Measurements from ENCODE around the gene SCNN1B. TPM values are rescaled to one million over a fixed set of nuclear protein-coding genes. Genes with fewer than 3 reads are reported as not detected.
"Not testable (repeated sequence)": the region's sequence is repeated elsewhere in the genome, so short reads cannot be mapped to it uniquely, and the experiment has no call there.

Gene SCNN1B
- total and polyA plus RNA-seq, 10 donors = 0.80 to 6.3 (median 2.9) TPM

GRCh38 chr16:23378256-23378655 lies 76.2 kb downstream of the SCNN1B start:
- TF ChIP-seq CTCF (IDR thresholded peaks at IDR 0.05 in 8 of 11, conservative IDR thresholded peaks at IDR 0.05 in 3 of 11) (no peak), POLR2AphosphoS5 (IDR thresholded peaks at IDR 0.05) (no peak), POLR2A (IDR thresholded peaks at IDR 0.05) (no peak)
- Histone ChIP-seq H3K4me3 (no peak overlapping the region), H3K27ac (no peak overlapping the region), H3K36me3 (no peaks in the 10 kb centered on the region), H3K27me3 (replicated peaks in 1 of 7) (peaks cover 0 to 11% (median 0%) of the 10 kb centered on the region in 7 donors), H3K4me1 (no peaks in the 10 kb centered on the region), H3K9me3 (no peaks in the 10 kb centered on the region)
- 72 to 86% (median 83%) methylated on average over 5 to 8 of the region's 8 CpGs for WGBS, 5 donors
- no peak for DNase-seq
- intact Hi-C loops (cut with DNase I; ENCODE audit: low total_unique reads) = no loop called here

- TF ChIP-seq POLR2A (IDR thresholded peaks at IDR 0.05) (no peak), CTCF (IDR thresholded peaks at IDR 0.05 in 8 of 11, conservative IDR thresholded peaks at IDR 0.05 in 3 of 11) (no peak), POLR2AphosphoS5 (IDR thresholded peaks at IDR 0.05) (no peak)
- Histone ChIP-seq H3K4me3 (no peak overlapping the region), H3K27me3 (replicated peaks in 1 of 7) (peaks cover 0 to 4% (median 0%) of the 10 kb centered on the region in 7 donors), H3K27ac (no peak overlapping the region), H3K36me3 (no peaks in the 10 kb centered on the region), H3K4me1 (no peaks in the 10 kb centered on the region), H3K9me3 (no peaks in the 10 kb centered on the region)
- 88 to 96% (median 93%) methylated on average over 5 of the region's 5 CpGs for WGBS, 5 donors
- intact Hi-C loops (cut with DNase I; ENCODE audit: low total_unique reads) = no loop called here
- no peak for DNase-seq
These were observed 76.8 kb downstream of the SCNN1B start for GRCh38 chr16:23378921-23379320.

- no peak overlapping the region for H3K4me3 ChIP-seq
- H3K9me3 ChIP-seq = no peaks in the 10 kb centered on the region
- H3K27ac ChIP-seq = no peak overlapping the region
- intact Hi-C loops (cut with DNase I; ENCODE audit: low total_unique reads) = no loop called here
- peaks cover 0 to 1% (median 0%) of the 10 kb centered on the region in 6 donors for H3K36me3 ChIP-seq
- DNase-seq = peak; percentile 58
- no peaks in the 10 kb centered on the region for H3K4me1 ChIP-seq
- peaks cover 0 to 3% (median 0%) of the 10 kb centered on the region in 7 donors for H3K27me3 ChIP-seq (replicated peaks in 1 of 7)
- TF ChIP-seq POLR2AphosphoS5 (IDR thresholded peaks at IDR 0.05) = no peak
- 77 to 90% (median 82%) methylated on average over 10 of the region's 10 CpGs for WGBS, 5 donors
These were observed 77.6 kb downstream of the SCNN1B start for GRCh38 chr16:23379707-23380106.

GRCh38 chr16:23380501-23380951 lies 78.4 kb downstream of the SCNN1B start:
- H3K27ac ChIP-seq = no peak overlapping the region
- peaks cover 0 to 6% (median 0%) of the 10 kb centered on the region in 6 donors for H3K36me3 ChIP-seq
- no peak overlapping the region for H3K4me3 ChIP-seq
- H3K27me3 ChIP-seq (replicated peaks in 1 of 7) = no peaks in the 10 kb centered on the region
- no peaks in the 10 kb centered on the region for H3K9me3 ChIP-seq
- DNase-seq = peak; percentile 69
- intact Hi-C loops (cut with DNase I; ENCODE audit: low total_unique reads) = no loop called here
- H3K4me1 ChIP-seq = no peaks in the 10 kb centered on the region
- 82 to 99% (median 92%) methylated on average over 2 to 20 of the region's 20 CpGs for WGBS, 5 donors
- TF ChIP-seq POLR2AphosphoS5 (IDR thresholded peaks at IDR 0.05) = no peak
- TF ChIP-seq CTCF (IDR thresholded peaks at IDR 0.05 in 8 of 11, conservative IDR thresholded peaks at IDR 0.05 in 3 of 11) = no peak
- TF ChIP-seq POLR2A (IDR thresholded peaks at IDR 0.05) = no peak

GRCh38 chr16:23381702-23382101 lies 79.6 kb downstream of the SCNN1B start:
- DNase-seq; H3K4me1 ChIP-seq; H3K4me3 ChIP-seq; H3K27me3 ChIP-seq (replicated peaks in 1 of 7); H3K9me3 ChIP-seq; intact Hi-C loops (cut with DNase I; ENCODE audit: low total_unique reads); H3K36me3 ChIP-seq; H3K27ac ChIP-seq: not testable (repeated sequence)
- WGBS, 5 donors = 86 to 92% (median 89%) methylated on average over 9 of the region's 9 CpGs

Measured in spleen (tissue), 11 donors.